ENCODE measurements around the gene NDUFB2.
"Not testable (repeated sequence)": the region's sequence is repeated elsewhere in the genome, so short reads cannot be mapped to it uniquely, and the experiment has no call there.

Gene NDUFB2

DNA sequence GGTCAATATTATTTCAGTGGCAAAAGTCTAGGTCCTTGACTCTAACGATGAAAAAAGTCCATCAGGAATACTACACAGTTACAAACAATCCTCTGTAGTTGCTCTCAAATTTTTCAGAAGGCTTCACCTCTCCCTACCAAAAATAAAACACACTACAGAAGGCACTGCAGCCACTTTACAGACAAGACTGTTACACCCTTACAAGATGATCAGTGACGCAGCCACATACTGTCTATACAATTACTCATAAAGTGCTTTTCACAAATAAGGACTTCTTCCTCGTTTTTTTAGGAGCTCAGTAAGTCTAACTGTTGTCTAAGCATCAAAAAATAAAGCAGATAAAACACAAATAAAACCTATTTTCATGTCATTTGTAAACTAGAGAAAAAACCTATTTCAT, 27.1 kb downstream of the NDUFB2 start:
- peaks cover 1% of the 10 kb centered on the region for H3K36me3 Mint-ChIP-seq (ENCODE audit: low read depth)
- H3K4me3 Mint-ChIP-seq: no peak overlapping the region
- no peaks in the 10 kb centered on the region for H3K27me3 Mint-ChIP-seq (ENCODE audit: low read depth)
- H3K9me3 Mint-ChIP-seq: no peaks in the 10 kb centered on the region
- H3K27ac Mint-ChIP-seq: no peak overlapping the region
- peaks cover 13% of the 10 kb centered on the region for H3K4me1 Mint-ChIP-seq (ENCODE audit: low read depth)

DNA sequence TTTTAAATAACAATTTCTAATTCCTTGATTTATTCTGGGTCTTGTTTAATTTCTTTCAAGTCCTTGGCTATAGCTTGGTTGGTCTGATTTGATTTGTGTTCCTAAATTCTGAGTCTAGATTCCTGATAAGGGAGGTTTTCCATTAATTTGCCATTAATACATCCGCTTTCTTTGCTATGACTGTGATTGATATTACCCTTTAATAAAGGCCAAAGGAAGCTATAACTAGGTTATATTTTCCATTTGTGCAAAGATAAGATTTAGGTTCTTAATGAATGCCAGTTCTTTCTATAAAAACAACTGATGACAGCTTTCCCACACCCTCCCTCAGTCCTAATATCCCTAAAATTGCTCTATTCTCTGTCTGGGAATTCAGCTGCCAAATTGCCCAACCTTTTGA, 28.2 kb downstream of the NDUFB2 start:
- no peak overlapping the region for H3K4me3 Mint-ChIP-seq
- H3K9me3 Mint-ChIP-seq: no peaks in the 10 kb centered on the region
- no peaks in the 10 kb centered on the region for H3K36me3 Mint-ChIP-seq (ENCODE audit: low read depth)
- no peak overlapping the region for H3K27ac Mint-ChIP-seq
- H3K27me3 Mint-ChIP-seq (ENCODE audit: low read depth): no peaks in the 10 kb centered on the region
- peaks cover 12% of the 10 kb centered on the region for H3K4me1 Mint-ChIP-seq (ENCODE audit: low read depth)

DNA sequence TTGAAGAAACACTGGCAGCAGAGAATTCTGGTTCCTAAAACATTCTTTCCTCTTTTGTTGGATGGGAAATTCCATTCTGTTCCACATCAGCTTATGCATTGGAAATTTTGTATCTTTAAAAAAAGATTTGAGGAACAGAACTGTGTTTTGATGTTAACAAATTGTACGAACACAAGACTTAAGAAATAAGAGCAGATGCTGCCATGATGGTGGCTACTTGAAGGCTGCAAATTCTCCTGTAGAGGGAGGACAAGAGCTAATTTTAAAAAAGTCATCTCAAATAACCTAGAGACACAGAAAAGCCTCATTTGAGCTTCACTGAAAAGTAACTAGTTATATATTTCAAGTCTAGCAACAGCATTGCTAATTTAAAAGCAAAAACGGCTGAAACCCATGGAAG, 29.8 kb downstream of the NDUFB2 start:
- Mint-ChIP-seq H3K4me1 (ENCODE audit: low read depth) (peaks cover 10% of the 10 kb centered on the region), H3K36me3 (ENCODE audit: low read depth) (no peaks in the 10 kb centered on the region), H3K9me3 (no peaks in the 10 kb centered on the region), H3K4me3 (no peak overlapping the region), H3K27ac (no peak overlapping the region), H3K27me3 (ENCODE audit: low read depth) (no peaks in the 10 kb centered on the region)

- no peaks in the 10 kb centered on the region for H3K9me3 Mint-ChIP-seq
- peaks cover 5% of the 10 kb centered on the region for H3K36me3 Mint-ChIP-seq (ENCODE audit: low read depth)
- no peak overlapping the region for H3K4me3 Mint-ChIP-seq
- H3K27ac Mint-ChIP-seq: no peak overlapping the region
- no peaks in the 10 kb centered on the region for H3K4me1 Mint-ChIP-seq (ENCODE audit: low read depth)
- H3K27me3 Mint-ChIP-seq (ENCODE audit: low read depth): no peaks in the 10 kb centered on the region
Measured at GRCh38 chr7:140732416-140732815, 35.9 kb downstream of the NDUFB2 start.

GRCh38 chr7:140734096-140734495, 37.6 kb downstream of the NDUFB2 start:
- Mint-ChIP-seq H3K27ac (no peak overlapping the region), H3K4me1 (ENCODE audit: low read depth) (no peaks in the 10 kb centered on the region), H3K9me3 (no peaks in the 10 kb centered on the region), H3K36me3 (ENCODE audit: low read depth) (peaks cover 10% of the 10 kb centered on the region), H3K4me3 (no peak overlapping the region), H3K27me3 (ENCODE audit: low read depth) (no peaks in the 10 kb centered on the region)

- Mint-ChIP-seq H3K9me3 (no peaks in the 10 kb centered on the region), H3K27me3 (ENCODE audit: low read depth) (no peaks in the 10 kb centered on the region), H3K27ac (no peak overlapping the region), H3K4me3 (no peak overlapping the region), H3K4me1 (ENCODE audit: low read depth) (no peaks in the 10 kb centered on the region), H3K36me3 (ENCODE audit: low read depth) (peaks cover 15% of the 10 kb centered on the region)
Measured at GRCh38 chr7:140734729-140735128, 38.2 kb downstream of the NDUFB2 start.

DNA sequence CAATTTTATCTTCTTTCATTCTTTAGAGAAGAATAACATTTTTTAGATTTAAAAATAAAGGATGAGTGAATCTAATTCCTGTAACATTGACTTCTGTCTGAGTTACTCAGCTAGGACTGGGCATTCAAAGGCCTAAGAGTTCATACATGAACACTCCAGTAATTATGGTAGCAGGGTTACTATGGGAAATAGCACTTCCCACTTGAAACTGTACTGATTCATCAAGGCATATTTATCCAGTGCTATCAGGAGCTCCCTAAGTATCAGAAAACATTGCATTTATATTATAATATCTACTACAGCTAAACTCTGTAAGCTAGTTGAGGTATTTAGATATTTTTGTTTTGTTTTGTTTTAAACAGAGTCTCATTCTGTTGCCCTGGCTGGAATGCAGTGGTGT, 41.8 kb downstream of the NDUFB2 start:
- Mint-ChIP-seq H3K9me3 (no peaks in the 10 kb centered on the region), H3K4me1 (ENCODE audit: low read depth) (no peaks in the 10 kb centered on the region), H3K4me3 (no peak overlapping the region), H3K27me3 (ENCODE audit: low read depth) (no peaks in the 10 kb centered on the region), H3K36me3 (ENCODE audit: low read depth) (peaks cover 16% of the 10 kb centered on the region), H3K27ac (no peak overlapping the region)

DNA sequence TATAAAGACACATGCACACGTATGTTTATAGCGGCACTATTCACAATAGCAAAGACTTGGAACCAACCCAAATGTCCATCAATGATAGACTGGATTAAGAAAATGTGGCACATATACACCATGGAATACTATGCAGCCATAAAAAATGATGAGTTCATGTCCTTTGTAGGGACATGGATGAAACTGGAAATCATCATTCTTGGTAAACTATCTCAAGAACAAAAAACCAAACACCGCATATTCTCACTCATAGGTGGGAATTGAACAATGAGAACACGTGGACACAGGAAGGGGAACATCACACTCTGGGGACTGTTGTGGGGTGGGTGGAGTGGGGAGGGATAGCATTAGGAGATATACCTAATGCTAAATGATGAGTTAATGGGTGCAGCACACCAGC, 46.7 kb downstream of the NDUFB2 start:
- not testable (repeated sequence) for H3K4me1 Mint-ChIP-seq (ENCODE audit: low read depth); H3K9me3 Mint-ChIP-seq; H3K27ac Mint-ChIP-seq; H3K4me3 Mint-ChIP-seq; H3K27me3 Mint-ChIP-seq (ENCODE audit: low read depth)
- peaks cover 16% of the 10 kb centered on the region for H3K36me3 Mint-ChIP-seq (ENCODE audit: low read depth)

DNA sequence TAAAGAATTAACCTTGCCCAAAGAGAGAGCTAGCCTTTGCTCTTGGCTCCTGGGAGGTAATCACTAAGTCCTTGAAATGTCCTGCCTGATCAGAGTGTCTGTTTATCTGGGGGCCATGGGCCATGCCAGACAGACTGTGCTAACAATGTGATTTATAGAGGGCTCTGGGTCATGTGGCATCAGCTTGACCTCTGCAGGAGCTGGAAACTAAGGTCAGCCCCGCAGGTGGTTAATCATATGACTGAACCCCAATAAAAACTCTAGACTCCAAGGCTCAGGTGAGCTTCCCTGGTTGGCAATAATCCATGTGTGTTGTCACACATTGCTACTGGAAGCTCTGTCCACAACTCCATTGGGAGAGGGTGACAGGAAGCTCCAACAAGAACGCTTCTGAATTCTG, 47.5 kb downstream of the NDUFB2 start:
- Mint-ChIP-seq H3K27me3 (ENCODE audit: low read depth) (no peaks in the 10 kb centered on the region), H3K9me3 (no peaks in the 10 kb centered on the region), H3K4me1 (ENCODE audit: low read depth) (no peaks in the 10 kb centered on the region), H3K4me3 (no peak overlapping the region), H3K27ac (no peak overlapping the region), H3K36me3 (ENCODE audit: low read depth) (peaks cover 12% of the 10 kb centered on the region)

- Mint-ChIP-seq H3K36me3 (ENCODE audit: low read depth) (peaks cover 7% of the 10 kb centered on the region), H3K4me1 (ENCODE audit: low read depth) (no peaks in the 10 kb centered on the region), H3K4me3 (no peak overlapping the region), H3K27me3 (ENCODE audit: low read depth) (no peaks in the 10 kb centered on the region), H3K9me3 (no peaks in the 10 kb centered on the region), H3K27ac (no peak overlapping the region)
Measured at GRCh38 chr7:140745266-140746058, 49.0 kb downstream of the NDUFB2 start.

- Mint-ChIP-seq H3K9me3 (no peaks in the 10 kb centered on the region), H3K27ac (no peak overlapping the region), H3K4me1 (ENCODE audit: low read depth) (no peaks in the 10 kb centered on the region), H3K27me3 (ENCODE audit: low read depth) (no peaks in the 10 kb centered on the region), H3K4me3 (no peak overlapping the region), H3K36me3 (ENCODE audit: low read depth) (peaks cover 7% of the 10 kb centered on the region)
Measured at GRCh38 chr7:140746751-140747150, 50.2 kb downstream of the NDUFB2 start.

DNA sequence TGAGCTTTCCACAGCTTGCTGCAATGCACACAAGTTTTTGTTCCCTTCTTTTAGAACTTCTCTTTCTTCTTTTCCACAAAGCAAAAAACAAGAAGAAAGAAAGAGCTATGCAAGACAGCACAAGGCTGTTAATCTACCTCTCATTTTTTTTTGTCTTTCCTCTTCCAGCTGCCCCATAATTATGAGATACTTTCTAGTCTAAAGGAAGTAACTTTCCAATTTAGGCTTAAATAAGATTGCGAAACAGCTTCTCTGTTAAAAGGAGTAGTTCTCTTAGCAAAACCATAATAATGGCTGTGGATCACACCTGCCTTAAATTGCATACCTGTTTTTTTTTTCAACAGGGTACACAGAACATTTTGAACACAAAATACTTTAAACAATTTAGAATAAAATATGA, 56.0 kb downstream of the NDUFB2 start:
- no peaks in the 10 kb centered on the region for H3K4me1 Mint-ChIP-seq (ENCODE audit: low read depth)
- no peaks in the 10 kb centered on the region for H3K9me3 Mint-ChIP-seq
- H3K4me3 Mint-ChIP-seq: no peak overlapping the region
- no peak overlapping the region for H3K27ac Mint-ChIP-seq
- H3K36me3 Mint-ChIP-seq (ENCODE audit: low read depth): peaks cover 4% of the 10 kb centered on the region
- no peaks in the 10 kb centered on the region for H3K27me3 Mint-ChIP-seq (ENCODE audit: low read depth)

GRCh38 chr7:140754506-140754905, 58.0 kb downstream of the NDUFB2 start:
- no peak overlapping the region for H3K27ac Mint-ChIP-seq
- H3K4me1 Mint-ChIP-seq (ENCODE audit: low read depth): no peaks in the 10 kb centered on the region
- peaks cover 3% of the 10 kb centered on the region for H3K36me3 Mint-ChIP-seq (ENCODE audit: low read depth)
- H3K27me3 Mint-ChIP-seq (ENCODE audit: low read depth): no peaks in the 10 kb centered on the region
- H3K4me3 Mint-ChIP-seq: no peak overlapping the region
- H3K9me3 Mint-ChIP-seq: peaks cover 1% of the 10 kb centered on the region
